ENCODE data around the gene OR10D3. TPM values are rescaled to one million over a fixed set of nuclear protein-coding genes. Genes with fewer than 3 reads are reported as not detected.

OR10D3 gene
- total and polyA plus RNA-seq, 2 of the 8 experiments (the other 6 are each of a cell fraction or from before 2014, with no cell fraction given) = not detected

DNA sequence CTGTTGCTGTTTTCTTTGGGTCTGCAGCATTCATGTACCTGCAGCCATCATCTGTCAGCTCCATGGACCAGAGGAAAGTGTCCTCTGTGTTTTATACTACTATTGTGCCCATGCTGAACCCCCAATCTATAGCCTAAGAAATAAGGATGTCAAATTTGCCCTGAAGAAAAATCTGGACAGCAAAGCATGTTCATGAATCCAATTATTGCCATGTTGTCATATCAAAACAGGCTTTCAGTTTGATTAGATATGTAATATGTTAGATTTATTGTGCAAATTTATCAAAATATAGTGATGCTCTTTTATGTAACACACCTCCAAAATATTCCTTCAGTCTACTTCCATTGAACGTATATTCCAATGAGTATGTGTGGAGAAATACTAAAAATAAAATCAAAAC lies 42.3 kb downstream of the OR10D3 start:
- no peak overlapping the region for H2AFZ ChIP-seq (ENCODE audit: low read length)
- H3K27ac ChIP-seq (ENCODE audit: low read depth, low read length) = no peak overlapping the region
- H4K20me1 ChIP-seq (replicated peaks in 1 of 2; ENCODE audit: control insufficient read depth in 1 of 2, insufficient read depth in 2 of 2, low read length in 2 of 2) = no peaks in the 10 kb centered on the region
- H3K79me1 ChIP-seq (ENCODE audit: low read depth, low read length) = no peaks in the 10 kb centered on the region
- no peak overlapping the region for H3K9ac ChIP-seq (replicated peaks in 1 of 4; ENCODE audit: extremely low read depth in 1 of 4, low read depth in 3 of 4, low read length in 3 of 4)
- no peak overlapping the region for H2BK5ac ChIP-seq (ENCODE audit: low read depth, low read length)
- no peaks in the 10 kb centered on the region for H3K9me3 ChIP-seq (ENCODE audit: insufficient read depth in 2 of 2, low read depth in 1 of 2, low read length in 1 of 2)
- H3K4me1 ChIP-seq (replicated peaks in 1 of 4; ENCODE audit: control insufficient read depth in 3 of 4, insufficient read depth in 4 of 4, low read length in 3 of 4) = no peaks in the 10 kb centered on the region
- no peak overlapping the region for H2BK12ac ChIP-seq (ENCODE audit: low read depth, low read length)
- no peak overlapping the region for H4K5ac ChIP-seq (ENCODE audit: insufficient read length, low read depth, low read length)
- ChIA-PET POLR2A (ENCODE audit: partially characterized antibody) (no interaction called here), CTCF (ENCODE audit: partially characterized antibody) (no interaction called here)
- FAIRE-seq (no peak), DNase-seq (ENCODE audit: low read depth in 1 of 2, low spot score in 2 of 2) (no peak)
- H3K36me3 ChIP-seq (ENCODE audit: control insufficient read depth in 2 of 4, insufficient read depth in 4 of 4, low read length in 3 of 4) = no peaks in the 10 kb centered on the region
- H3K79me2 ChIP-seq (ENCODE audit: control insufficient read depth in 1 of 2, insufficient read depth in 2 of 2, low read length in 2 of 2) = no peaks in the 10 kb centered on the region
- H3K23me2 ChIP-seq (ENCODE audit: low read depth, low read length) = no peaks in the 10 kb centered on the region
- no peak overlapping the region for H2BK15ac ChIP-seq (ENCODE audit: low read length)
- H3K4me2 ChIP-seq (ENCODE audit: insufficient read depth in 1 of 2, low read depth in 2 of 2, low read length in 2 of 2) = no peak overlapping the region
- no peak overlapping the region for H4K8ac ChIP-seq (ENCODE audit: extremely low read depth, insufficient read depth, low read length)
- no peak overlapping the region for H3K4me3 ChIP-seq (ENCODE audit: extremely low read depth in 1 of 4, insufficient read depth in 2 of 4, low read depth in 3 of 4, low read length in 4 of 4)
- no peak overlapping the region for H3K14ac ChIP-seq (ENCODE audit: insufficient read length)
- no peak overlapping the region for H3K4ac ChIP-seq (replicated peaks; ENCODE audit: insufficient read length, low read depth, low read length)
- no peak overlapping the region for H2BK20ac ChIP-seq (ENCODE audit: low read length)
- no peak overlapping the region for H4K91ac ChIP-seq (replicated peaks; ENCODE audit: insufficient read length, low read length)
- H3K23ac ChIP-seq (ENCODE audit: insufficient read length) = no peak overlapping the region
- H2BK120ac ChIP-seq (replicated peaks; ENCODE audit: low read depth, low read length) = no peak overlapping the region
- H2AK5ac ChIP-seq (ENCODE audit: low read depth, low read length) = no peak overlapping the region
- H3K18ac ChIP-seq (ENCODE audit: extremely low read depth, low read length) = no peak overlapping the region
- H3K27me3 ChIP-seq (replicated peaks in 1 of 4; ENCODE audit: control insufficient read depth in 3 of 4, extremely low read depth in 1 of 4, insufficient read depth in 3 of 4, low read length in 3 of 4) = no peaks in the 10 kb centered on the region
- no peak overlapping the region for H3K56ac ChIP-seq (replicated peaks; ENCODE audit: insufficient read length, low read depth, low read length)
- 83% methylated on average over 1 of the region's 1 CpG; no CpG with 5 or more reads in 1 of the 2 experiments for WGBS, 2 experiments (ENCODE audit: extremely low coverage in 1 of 2, insufficient coverage in 1 of 2, insufficient read length in 1 of 2, insufficient replicate concordance in 2 of 2, low coverage in 1 of 2, low lambda C conversion rate in 2 of 2, missing lambda C conversion rate in 1 of 2)
- TF ChIP-seq FOSL1 (IDR thresholded peaks at IDR 0.05; ENCODE audit: insufficient read depth, low read depth, low read length) (no peak), EGR1 (IDR thresholded peaks at IDR 0.05; ENCODE audit: borderline replicate concordance, low read depth, low read length) (no peak), SP4 (IDR thresholded peaks at IDR 0.05; ENCODE audit: low read length) (no peak), TCF12 (IDR thresholded peaks at IDR 0.05; ENCODE audit: low read depth, low read length) (no peak), KDM4A (IDR thresholded peaks at IDR 0.05; ENCODE audit: low read depth, low read length, severe bottlenecking) (no peak), KDM1A (IDR thresholded peaks at IDR 0.05; ENCODE audit: borderline replicate concordance, low read length) (no peak)
